Body of pancreas (tissue), 4 donors: Measurements from ENCODE around the gene PPP5C. TPM values are rescaled to one million over a fixed set of nuclear protein-coding genes. Genes with fewer than 3 reads are reported as not detected.
"Not testable (repeated sequence)": the region's sequence is repeated elsewhere in the genome, so short reads cannot be mapped to it uniquely, and the experiment has no call there.

Experiments
- ATAC-seq: fragments of 150-250 bp; one replicate; pipeline ENCODE4 v1.9.1; 2016
- DNase-seq, 4 donors: peaks; one replicate each; pipeline ENCODE4 v3.0.0-alpha.2; 2019
- H3K27ac ChIP-seq, 4 donors: fragments of 200-600 bp; sonication (generic); 1 replicate in 3 of 4; 2 replicates in 1 of 4; pipeline versions ENCODE4 v1.5.1 to v1.6.1; 2016 to 2019; ENCODE audit warnings: mild to moderate bottlenecking in 1 of 4, mixed read lengths in 1 of 4, moderate library complexity in 1 of 4
- H3K27me3 ChIP-seq, 2 donors: fragments of 200-600 bp; sonication (generic); one replicate each; pipeline ENCODE4 v1.6.0; 2016; ENCODE audit warnings: mild to moderate bottlenecking in 1 of 2
- H3K36me3 ChIP-seq, 2 donors: fragments of 200-600 bp; sonication (generic); replicated peaks in 1 of 2; 2 replicates each; pipeline ENCODE4 v1.5.1; 2016; ENCODE audit warnings: low read depth in 2 of 2; ENCODE audit not compliant: insufficient read depth in 1 of 2
- H3K4me1 ChIP-seq: fragments of 200-600 bp; sonication (generic); one replicate; pipeline ENCODE4 v1.6.0; 2016
- H3K4me3 ChIP-seq, 2 donors: fragments of 200-600 bp; sonication (generic); 1 replicate in 1 of 2; 2 replicates in 1 of 2; pipeline ENCODE4 v1.5.1; 2016 to 2019
- H3K9me3 ChIP-seq, 3 donors: fragments of 200-600 bp; sonication (generic); 1 replicate in 2 of 3; 2 replicates in 1 of 3; pipeline ENCODE4 v1.5.1; 2016
- CTCF ChIP-seq, 7 experiments: fragments of 450-650 bp in 4 of 7; fragments of 200-600 bp in 3 of 7; sonication (generic) in 3 of 7; IDR thresholded peaks; one replicate each; pipeline ENCODE4 v1.5.1; 2016 to 2019; ENCODE audit warnings: antibody characterized with exemption in 7 of 7
- POLR2A ChIP-seq, 3 donors: fragments of 450-650 bp; IDR thresholded peaks; one replicate each; pipeline ENCODE4 v1.6.1; 2016; ENCODE audit warnings: antibody characterized with exemption in 3 of 3, mild to moderate bottlenecking in 2 of 3
- WGBS, 2 donors: methylation state at CpG; one replicate each; pipeline ENCODE4 v1.1.5; 2017; 5-methylcytosine and 5-hydroxymethylcytosine counted together
- intact Hi-C: fragments of 100-400 bp; cut with DNase I; formaldehyde crosslinking; loops from one replicate; pipeline ENCODE4 v1.15.1; 2023
- total RNA-seq, 2 donors: library from RNA; depleted of rRNA; stranded (reverse); fragments of >200 nt; gene quantifications; one replicate each; pipeline ENCODE4 v1.1.0, GENCODE V29; 2016

PPP5C gene
- total RNA-seq, 2 donors from 2014 or later, result 31.1 to 77.5 TPM

DNA sequence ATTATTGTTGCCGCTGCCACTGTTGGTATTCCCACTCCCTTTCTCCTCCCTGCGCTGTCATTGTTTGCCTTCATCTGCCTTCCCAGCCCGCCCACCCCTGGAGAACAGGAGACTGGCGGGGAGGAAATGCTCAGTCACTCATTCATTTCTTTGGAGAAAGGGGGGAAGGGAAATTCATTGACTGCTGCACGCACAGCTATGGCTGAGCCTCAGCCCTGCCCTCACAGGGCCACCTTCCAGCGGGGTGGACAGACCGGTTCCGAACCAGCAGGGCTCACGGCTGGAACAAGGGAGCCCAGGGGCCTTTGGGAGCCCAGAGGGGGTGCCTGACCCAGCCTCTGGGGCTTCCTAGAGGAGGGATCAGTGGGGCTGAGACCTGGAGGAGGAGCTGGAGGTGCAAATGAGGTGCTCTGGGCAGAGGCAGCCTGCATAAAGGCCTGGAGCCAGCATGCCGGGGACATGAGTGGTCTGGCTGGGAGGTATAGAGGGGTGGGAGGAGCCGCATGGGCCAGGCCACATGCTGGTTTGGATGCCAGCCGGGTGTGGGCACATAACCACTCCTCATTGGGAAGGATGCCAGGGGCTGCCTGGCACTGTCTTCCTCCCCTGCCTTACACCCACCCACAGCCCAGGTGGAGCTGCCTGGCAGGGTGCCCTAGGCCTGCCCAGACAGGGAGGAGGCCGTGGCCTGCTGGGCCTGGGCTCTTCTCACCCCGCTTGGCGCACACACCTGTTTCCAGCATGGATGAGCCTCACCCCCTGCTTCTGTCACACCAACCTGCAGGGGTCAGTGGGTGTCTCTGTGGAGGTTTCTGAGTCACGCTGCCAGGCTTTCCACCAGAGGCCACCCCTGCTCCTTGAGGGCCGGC, 26.8 kb downstream of the PPP5C start:
- intact Hi-C loops, result no loop called here
- ATAC-seq (peak; percentile 84), DNase-seq (peak; percentile 91 to 99 (median 98))
- Histone ChIP-seq H3K27ac (peak overlapping the region; percentile 74 to 85 (median 84)), H3K9me3 (no peaks in the 10 kb centered on the region), H3K36me3 (peaks cover 0 to 9% of the 10 kb centered on the region in 2 donors), H3K4me1 (peaks cover 50% of the 10 kb centered on the region), H3K27me3 (no peaks in the 10 kb centered on the region), H3K4me3 (no peak overlapping the region)
- WGBS, 2 donors, result 23 to 32% methylated on average over 13 to 17 of the region's 17 CpGs
- TF ChIP-seq CTCF (IDR thresholded peaks at IDR 0.05) (peak in 2 of 7 experiments; percentile 15), POLR2A (IDR thresholded peaks at IDR 0.05) (peak in 2 of 3 donors; percentile 45 to 47)

GRCh38 chr19:46374536-46375475, 27.9 kb downstream of the PPP5C start:
- 85 to 87% methylated on average over 16 to 21 of the region's 21 CpGs for WGBS, 2 donors
- no peak for TF ChIP-seq CTCF (IDR thresholded peaks at IDR 0.05)
- TF ChIP-seq POLR2A (IDR thresholded peaks at IDR 0.05), result no peak
- Histone ChIP-seq H3K27ac (peak overlapping the region; percentile 74 to 85 (median 84)), H3K27me3 (no peaks in the 10 kb centered on the region), H3K4me3 (no peak overlapping the region), H3K9me3 (no peaks in the 10 kb centered on the region), H3K36me3 (peaks cover 0 to 7% of the 10 kb centered on the region in 2 donors), H3K4me1 (peaks cover 50% of the 10 kb centered on the region)
- ATAC-seq (no peak), DNase-seq (peak in 2 of 4 donors; percentile 5 to 10)
- intact Hi-C loops, result no loop called here

DNA sequence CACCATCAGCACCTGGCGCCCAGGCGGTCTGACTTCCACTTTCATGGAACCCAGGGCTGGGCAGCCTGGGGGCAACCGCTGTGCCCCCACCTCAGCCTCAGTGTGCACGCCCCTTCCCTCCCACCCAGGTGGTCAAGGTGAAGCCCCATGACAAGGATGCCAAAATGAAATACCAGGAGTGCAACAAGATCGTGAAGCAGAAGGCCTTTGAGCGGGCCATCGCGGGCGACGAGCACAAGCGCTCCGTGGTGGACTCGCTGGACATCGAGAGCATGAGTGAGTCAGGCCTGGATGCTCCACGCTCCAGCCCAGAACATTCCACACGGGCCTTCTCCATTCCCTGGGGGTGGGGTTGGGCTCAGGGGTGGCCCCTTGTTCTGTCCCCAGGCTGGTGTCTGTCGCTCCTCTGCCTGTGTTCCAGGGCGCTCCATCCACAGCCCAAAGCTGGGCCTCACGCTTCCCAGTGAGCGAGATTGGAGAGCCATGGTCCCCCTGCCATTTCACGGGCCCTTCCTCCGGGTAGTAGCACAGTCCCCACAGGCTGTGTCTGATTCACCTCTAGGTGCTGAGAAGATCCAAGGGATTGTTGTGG, 28.7 kb downstream of the PPP5C start:
- peaks cover 50% of the 10 kb centered on the region for H3K4me1 ChIP-seq
- peak in 1 of 4 donors; percentile 10 for DNase-seq
- WGBS, 2 donors, result 90 to 97% methylated on average over 12 to 21 of the region's 22 CpGs
- ATAC-seq, intact Hi-C loops, H3K36me3 ChIP-seq, H3K9me3 ChIP-seq, H3K27me3 ChIP-seq, H3K4me3 ChIP-seq: not testable (repeated sequence)
- peak overlapping the region in 1 of 4 donors; percentile 85 for H3K27ac ChIP-seq

GRCh38 chr19:46376241-46377153, 29.6 kb downstream of the PPP5C start:
- Histone ChIP-seq H3K27me3 (no peaks in the 10 kb centered on the region), H3K36me3 (peaks cover 0 to 7% of the 10 kb centered on the region in 2 donors), H3K27ac (no peak overlapping the region), H3K4me1 (peaks cover 45% of the 10 kb centered on the region), H3K4me3 (no peak overlapping the region), H3K9me3 (no peaks in the 10 kb centered on the region)
- ATAC-seq (no peak), DNase-seq (peak in 1 of 4 donors; percentile 7)
- intact Hi-C loops, result no loop called here
- TF ChIP-seq CTCF (IDR thresholded peaks at IDR 0.05) (no peak), POLR2A (IDR thresholded peaks at IDR 0.05) (no peak)
- WGBS, 2 donors, result 93 to 97% methylated on average over 18 to 20 of the region's 20 CpGs
